Measurements from ENCODE around the gene DNM1.

GRCh38 chr9:128169925-128170324 lies 33.3 kb upstream of the DNM1 start:
- no peak for TF ChIP-seq POLR2A (IDR thresholded peaks at IDR 0.05; ENCODE audit: low read depth, low read length)
- no peak for TF ChIP-seq POLR2AphosphoS5 (IDR thresholded peaks at IDR 0.05; ENCODE audit: low read depth, low read length)
